ENCODE measurements around the gene PEMT.
"Not testable (repeated sequence)": the region's sequence is repeated elsewhere in the genome, so short reads cannot be mapped to it uniquely, and the experiment has no call there.

- not testable (repeated sequence) for TF ChIP-seq CTCF (conservative IDR thresholded peaks at IDR 0.05; ENCODE audit: low read depth, low read length); EZH2 (IDR thresholded peaks at IDR 0.05; ENCODE audit: borderline replicate concordance, low read depth, low read length, poor library complexity, severe bottlenecking)
These were observed 125.6 kb downstream of the PEMT start for GRCh38 chr17:17465878-17466277.

Measured in A673 (cell line).